Glutamatergic neuron (in vitro differentiated cells): ENCODE results near the gene EMD. TPM values are rescaled to one million over a fixed set of nuclear protein-coding genes. Genes with fewer than 3 reads are reported as not detected.

Experiments used
- DNase-seq: peaks from one replicate; pipeline ENCODE4 v3.0.0; 2022
- H3K27ac Mint-ChIP-seq: one replicate; pipeline ENCODE4 v1.8.0; 2020; ENCODE audit warnings: mild to moderate bottlenecking, mixed read lengths, inconsistent platforms; ENCODE audit not compliant: unreplicated experiment
- H3K27me3 Mint-ChIP-seq: one replicate; pipeline ENCODE4 v1.8.0; 2020; ENCODE audit warnings: mild to moderate bottlenecking, moderate library complexity, mixed read lengths, inconsistent platforms; ENCODE audit not compliant: unreplicated experiment
- H3K36me3 Mint-ChIP-seq: one replicate; pipeline ENCODE4 v1.8.0; 2020; ENCODE audit warnings: mild to moderate bottlenecking, mixed read lengths, inconsistent platforms; ENCODE audit not compliant: unreplicated experiment
- H3K4me1 Mint-ChIP-seq: one replicate; pipeline ENCODE4 v1.8.0; 2020; ENCODE audit warnings: mild to moderate bottlenecking, low read depth, mixed read lengths, inconsistent platforms; ENCODE audit not compliant: unreplicated experiment
- H3K4me3 Mint-ChIP-seq: one replicate; pipeline ENCODE4 v1.8.0; 2020; ENCODE audit warnings: mild to moderate bottlenecking, mixed read lengths, inconsistent platforms; ENCODE audit not compliant: unreplicated experiment
- H3K9me3 Mint-ChIP-seq: one replicate; pipeline ENCODE4 v1.8.0; 2020; ENCODE audit warnings: mild to moderate bottlenecking, moderate library complexity, mixed read lengths, inconsistent platforms; ENCODE audit not compliant: unreplicated experiment
- CTCF ChIP-seq: fragments of 200-600 bp; sonication (generic); IDR thresholded peaks from one replicate; pipeline ENCODE4 v1.5.0; 2021; ENCODE audit not compliant: partially characterized antibody, unreplicated experiment
- total RNA-seq: library from RNA; stranded (reverse); fragmentation: NEBNext Ultra II Directional; extraction: Animal tissue kit (Norgen Biotek cat#: 25700); gene quantifications from one replicate; pipeline ENCODE4 v1.2.1, GENCODE V29; 2021; ENCODE audit not compliant: unreplicated experiment

The EMD gene
- total RNA-seq, 1 donor from 2014 or later = 56.8 TPM

GRCh38 chrX:154403192-154403591 is 24.1 kb downstream of the EMD start:
- Mint-ChIP-seq H3K4me1 (peaks cover 3% of the 10 kb centered on the region), H3K27ac (no peak overlapping the region), H3K4me3 (no peak overlapping the region), H3K9me3 (peaks cover 10% of the 10 kb centered on the region), H3K36me3 (peaks cover 5% of the 10 kb centered on the region), H3K27me3 (peaks cover 7% of the 10 kb centered on the region)
- no peak for DNase-seq
- TF ChIP-seq CTCF = no peak

- peaks cover 3% of the 10 kb centered on the region for H3K4me1 Mint-ChIP-seq
- H3K27me3 Mint-ChIP-seq = peaks cover 5% of the 10 kb centered on the region
- no peak for TF ChIP-seq CTCF
- no peak overlapping the region for H3K27ac Mint-ChIP-seq
- DNase-seq = no peak
- H3K4me3 Mint-ChIP-seq = no peak overlapping the region
- peaks cover 2% of the 10 kb centered on the region for H3K36me3 Mint-ChIP-seq
- peaks cover 4% of the 10 kb centered on the region for H3K9me3 Mint-ChIP-seq
These were observed 24.8 kb downstream of the EMD start for GRCh38 chrX:154403858-154404257.

- peaks cover 3% of the 10 kb centered on the region for H3K27me3 Mint-ChIP-seq
- H3K4me1 Mint-ChIP-seq = no peaks in the 10 kb centered on the region
- no peak overlapping the region for H3K4me3 Mint-ChIP-seq
- no peak for DNase-seq
- peaks cover 1% of the 10 kb centered on the region for H3K9me3 Mint-ChIP-seq
- no peak overlapping the region for H3K27ac Mint-ChIP-seq
- no peak for TF ChIP-seq CTCF
- no peaks in the 10 kb centered on the region for H3K36me3 Mint-ChIP-seq
These were observed 25.6 kb downstream of the EMD start for GRCh38 chrX:154404625-154405192.

GRCh38 chrX:154408659-154409221 is 29.6 kb downstream of the EMD start:
- no peaks in the 10 kb centered on the region for H3K4me1 Mint-ChIP-seq
- peak overlapping the region; percentile 61 for H3K4me3 Mint-ChIP-seq
- H3K36me3 Mint-ChIP-seq = no peaks in the 10 kb centered on the region
- H3K9me3 Mint-ChIP-seq = peaks cover 1% of the 10 kb centered on the region
- TF ChIP-seq CTCF = no peak
- DNase-seq = no peak
- no peak overlapping the region for H3K27ac Mint-ChIP-seq
- peaks cover 3% of the 10 kb centered on the region for H3K27me3 Mint-ChIP-seq

- H3K4me3 Mint-ChIP-seq = peak within 1 kb of the TSS; percentile 78
- no peak for TF ChIP-seq CTCF
- peak within 1 kb of the TSS; percentile 79 for H3K27ac Mint-ChIP-seq
- H3K36me3 Mint-ChIP-seq = no peaks in the 10 kb centered on the region
- H3K9me3 Mint-ChIP-seq = peaks cover 1% of the 10 kb centered on the region
- peaks cover 3% of the 10 kb centered on the region for H3K27me3 Mint-ChIP-seq
- no peaks in the 10 kb centered on the region for H3K4me1 Mint-ChIP-seq
- DNase-seq = peak; percentile 68
These were observed 30.3 kb downstream of the EMD start, which contains the start of gene DNASE1L1 for GRCh38 chrX:154409222-154409871. Gene DNASE1L1, minus strand, starts transcription at chrX:154409254. Its CDS starts 3,686 bp downstream, at chrX:154405568.
